Measurements from ENCODE around the gene PXMP2. TPM values are rescaled to one million over a fixed set of nuclear protein-coding genes. Genes with fewer than 3 reads are reported as not detected.
A peak's percentile ranks its signal among the peaks of the same experiment; 100 is the strongest.
"Not testable (repeated sequence)": the region's sequence is repeated elsewhere in the genome, so short reads cannot be mapped to it uniquely, and the experiment has no call there.

PXMP2 gene
- polyA plus RNA-seq, 10 donors, result 15.7 to 27.4 (median 19.6) TPM

GRCh38 chr12:132689227-132689626 is 1.8 kb downstream of the PXMP2 start:
- DNase-seq, result no peak

- no peak for DNase-seq
Measured at GRCh38 chr12:132690112-132690511, 2.7 kb downstream of the PXMP2 start.

- DNase-seq, result not testable (repeated sequence)
Measured at GRCh38 chr12:132692030-132692429, 4.6 kb downstream of the PXMP2 start.

GRCh38 chr12:132694888-132695287 is 7.5 kb downstream of the PXMP2 start:
- not testable (repeated sequence) for DNase-seq

GRCh38 chr12:132695431-132695830 is 8.0 kb downstream of the PXMP2 start:
- DNase-seq, result no peak

- no peak for DNase-seq
Measured at GRCh38 chr12:132698341-132698740, 11.0 kb downstream of the PXMP2 start.

GRCh38 chr12:132700212-132700822 is 12.9 kb downstream of the PXMP2 start:
- no peak for DNase-seq

GRCh38 chr12:132702640-132703039 is 15.3 kb downstream of the PXMP2 start:
- no peak for DNase-seq

- DNase-seq, result no peak
Measured at GRCh38 chr12:132703641-132704040, 16.3 kb downstream of the PXMP2 start.

GRCh38 chr12:132707241-132707640 is 19.9 kb downstream of the PXMP2 start:
- no peak for DNase-seq

- no peak for DNase-seq
Measured at GRCh38 chr12:132708150-132708549, 20.8 kb downstream of the PXMP2 start.

- DNase-seq, result no peak
Measured at GRCh38 chr12:132710043-132710404, 22.6 kb downstream of the PXMP2 start.

GRCh38 chr12:132710405-132711079 is 23.2 kb downstream of the PXMP2 start, which contains the start of gene PGAM5:
Gene PGAM5 (plus strand): TSS chr12:132710842. CDS start chr12:132710877, 35 bp downstream.
- DNase-seq, result peak; percentile 79 to 95 (median 88)

GRCh38 chr12:132711080-132711843 is 23.9 kb downstream of the PXMP2 start:
- DNase-seq, result peak in 1 of 3 donors; percentile 31

GRCh38 chr12:132713123-132713522 is 25.7 kb downstream of the PXMP2 start:
- DNase-seq, result no peak

GRCh38 chr12:132715874-132716273 is 28.5 kb downstream of the PXMP2 start:
- DNase-seq, result no peak

- no peak for DNase-seq
Measured at GRCh38 chr12:132716356-132716755, 29.0 kb downstream of the PXMP2 start.

- DNase-seq, result no peak
Measured at GRCh38 chr12:132717011-132717410, 29.6 kb downstream of the PXMP2 start.

GRCh38 chr12:132717531-132718387 is 30.4 kb downstream of the PXMP2 start:
- no peak for DNase-seq

GRCh38 chr12:132718644-132719043 is 31.3 kb downstream of the PXMP2 start:
- DNase-seq, result no peak

- no peak for DNase-seq
Measured at GRCh38 chr12:132719141-132719953, 32.0 kb downstream of the PXMP2 start.

All from muscle of back (tissue), 11 donors.